Thymus (tissue), 11 donors: ENCODE data around the gene CRLF2. TPM values are rescaled to one million over a fixed set of nuclear protein-coding genes. Genes with fewer than 3 reads are reported as not detected.

Source experiments
- DNase-seq, 9 donors: peaks; one replicate each; pipeline ENCODE4 v3.0.0-alpha.2; 2013; ENCODE audit warnings: low spot score in 9 of 9, low read depth in 6 of 9, missing footprints in 1 of 9
- H3K27ac ChIP-seq, 2 donors: one replicate each; pipeline ENCODE4 v1.5.1; 2013; ENCODE audit warnings: control low read depth in 1 of 2, low read depth in 1 of 2, low read length in 1 of 2, mild to moderate bottlenecking in 1 of 2, moderate library complexity in 1 of 2
- H3K27me3 ChIP-seq, 2 donors: one replicate each; pipeline ENCODE4 v1.5.1; 2013; ENCODE audit warnings: low read length in 1 of 2; ENCODE audit not compliant: control insufficient read depth in 2 of 2, insufficient read depth in 1 of 2
- H3K36me3 ChIP-seq, 2 donors: one replicate each; pipeline ENCODE4 v1.5.1; 2013; ENCODE audit warnings: low read length in 1 of 2, mild to moderate bottlenecking in 1 of 2, moderate library complexity in 1 of 2; ENCODE audit not compliant: control insufficient read depth in 2 of 2, insufficient read depth in 2 of 2
- H3K4me1 ChIP-seq, 2 donors: one replicate each; pipeline ENCODE4 v1.5.1; 2013; ENCODE audit warnings: low read length in 2 of 2; ENCODE audit not compliant: control insufficient read depth in 2 of 2, insufficient read depth in 2 of 2
- H3K4me3 ChIP-seq, 2 donors: one replicate each; pipeline ENCODE4 v1.5.1; 2013; ENCODE audit warnings: low read length in 2 of 2, control low read depth in 1 of 2, mild to moderate bottlenecking in 1 of 2
- H3K9me3 ChIP-seq, 2 donors: one replicate each; pipeline ENCODE4 v1.5.1; 2013; ENCODE audit warnings: low read length in 1 of 2, mild to moderate bottlenecking in 1 of 2; ENCODE audit not compliant: control insufficient read depth in 2 of 2, insufficient read depth in 1 of 2
- WGBS: extraction: QIAGEN DNeasy Blood & Tissue Kit; methylation state at CpG from one replicate; pipeline ENCODE4 v1.1.7; 2013; 5-methylcytosine and 5-hydroxymethylcytosine counted together
- polyA plus RNA-seq: library from polyadenylated mRNA; stranded (reverse); fragments of 200-250 nt; gene quantifications from one replicate; pipeline ENCODE4 v1.2.3, GENCODE V29; 2013
- total RNA-seq: library from RNA; stranded (reverse); fragments of 120-200 nt; gene quantifications from one replicate; pipeline ENCODE4 v1.2.4, GENCODE V29; 2013
- donor health status: healthy.

CRLF2 gene
- total and polyA plus RNA-seq, 2 donors, result 0.28 to 2.0 TPM

DNA sequence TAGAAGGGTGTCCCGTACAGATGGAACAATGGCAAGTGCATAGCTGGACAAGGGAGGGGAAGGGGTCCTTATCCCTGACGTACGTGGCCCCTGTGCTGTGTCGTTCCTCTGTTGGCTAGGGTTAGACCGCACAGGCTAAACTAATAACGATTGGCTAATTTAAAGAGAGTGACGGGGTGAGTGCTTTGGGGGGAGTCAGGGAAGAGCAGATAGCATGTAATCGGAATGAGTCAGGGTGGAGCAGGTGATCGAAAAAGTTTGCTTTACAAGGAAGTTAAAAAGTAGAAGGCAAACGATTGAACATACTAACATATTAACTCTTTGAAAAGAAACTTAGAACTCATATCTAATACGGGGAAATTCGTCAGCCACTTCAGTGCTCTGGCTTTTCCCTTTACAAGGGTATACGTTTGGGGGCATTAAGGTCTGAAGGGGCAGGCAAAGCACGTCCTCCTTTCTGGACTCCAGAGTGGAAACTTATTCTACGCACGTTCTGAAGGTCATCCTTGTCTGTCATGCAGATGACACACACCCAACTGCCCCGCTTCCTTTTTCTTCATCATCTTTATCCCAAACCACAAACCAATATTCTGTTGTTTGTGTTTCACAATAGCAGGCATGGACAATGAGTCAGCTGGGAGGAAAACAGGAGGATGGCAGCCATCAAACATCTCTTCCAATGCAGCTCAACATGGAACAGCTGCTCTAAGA is 10.2 kb upstream of the CRLF2 start:
- H3K9me3 ChIP-seq, result peaks cover 0 to 16% of the 10 kb centered on the region in 2 donors
- peaks cover 0 to 4% of the 10 kb centered on the region in 2 donors for H3K4me1 ChIP-seq
- 97% methylated on average over 17 of the region's 17 CpGs for WGBS
- no peak overlapping the region for H3K4me3 ChIP-seq
- no peak overlapping the region for H3K27ac ChIP-seq
- DNase-seq, result no peak
- H3K27me3 ChIP-seq, result no peaks in the 10 kb centered on the region
- no peaks in the 10 kb centered on the region for H3K36me3 ChIP-seq

DNA sequence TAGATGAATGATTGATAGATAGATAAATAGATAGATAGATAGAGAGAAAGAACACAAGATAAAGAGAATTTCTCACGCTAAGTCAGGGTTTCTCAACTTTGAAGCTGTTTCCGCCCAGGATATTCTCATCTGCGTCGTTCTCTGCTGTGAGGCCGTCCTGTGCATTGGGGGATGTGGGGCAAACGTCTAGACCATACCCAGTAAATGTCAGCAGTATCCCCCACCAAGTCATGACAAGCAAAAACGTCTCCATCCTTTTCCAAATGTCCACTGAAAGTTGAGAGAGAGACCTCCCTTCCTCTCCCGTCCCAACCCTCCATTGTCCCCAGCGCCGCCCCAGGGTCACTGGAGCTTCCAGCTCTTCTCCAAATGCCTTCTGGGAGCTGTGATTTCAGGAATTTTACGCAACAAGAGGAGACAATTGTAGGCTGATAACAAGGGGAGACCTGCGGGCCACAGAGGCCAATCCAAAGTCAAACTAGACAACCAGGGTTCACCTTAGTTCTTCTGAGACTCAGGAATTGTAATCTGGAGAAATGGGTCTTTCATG is 8.9 kb upstream of the CRLF2 start:
- H3K4me3 ChIP-seq, result no peak overlapping the region
- H3K36me3 ChIP-seq, result no peaks in the 10 kb centered on the region
- WGBS, result 97% methylated on average over 12 of the region's 12 CpGs
- DNase-seq, result no peak
- peaks cover 0 to 4% of the 10 kb centered on the region in 2 donors for H3K4me1 ChIP-seq
- peaks cover 0 to 16% of the 10 kb centered on the region in 2 donors for H3K9me3 ChIP-seq
- no peaks in the 10 kb centered on the region for H3K27me3 ChIP-seq
- no peak overlapping the region for H3K27ac ChIP-seq

DNA sequence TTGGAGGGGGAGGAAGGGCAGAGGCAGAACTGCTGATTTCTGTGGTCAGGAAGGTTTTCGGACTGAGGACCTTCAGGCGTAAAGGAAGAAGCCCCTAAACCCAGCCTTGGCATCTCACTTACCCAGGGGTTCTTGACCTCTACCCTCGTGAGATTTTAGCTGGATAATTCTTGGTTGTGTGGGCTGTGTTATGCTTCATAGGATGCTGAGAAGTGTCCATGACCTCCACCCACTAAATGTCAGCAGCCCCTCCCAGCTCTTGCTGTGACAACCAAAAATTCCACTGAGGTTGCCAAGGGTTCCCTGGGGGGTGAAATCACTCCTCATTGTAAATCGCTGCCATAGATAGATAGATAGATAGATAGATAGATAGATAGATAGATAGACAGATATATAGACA is 5.8 kb upstream of the CRLF2 start:
- no peak overlapping the region for H3K4me3 ChIP-seq
- no peak overlapping the region for H3K27ac ChIP-seq
- no peaks in the 10 kb centered on the region for H3K36me3 ChIP-seq
- H3K27me3 ChIP-seq, result no peaks in the 10 kb centered on the region
- peaks cover 0 to 6% of the 10 kb centered on the region in 2 donors for H3K9me3 ChIP-seq
- peaks cover 8 to 16% of the 10 kb centered on the region in 2 donors for H3K4me1 ChIP-seq
- WGBS, result 91% methylated on average over 4 of the region's 4 CpGs
- no peak for DNase-seq

DNA sequence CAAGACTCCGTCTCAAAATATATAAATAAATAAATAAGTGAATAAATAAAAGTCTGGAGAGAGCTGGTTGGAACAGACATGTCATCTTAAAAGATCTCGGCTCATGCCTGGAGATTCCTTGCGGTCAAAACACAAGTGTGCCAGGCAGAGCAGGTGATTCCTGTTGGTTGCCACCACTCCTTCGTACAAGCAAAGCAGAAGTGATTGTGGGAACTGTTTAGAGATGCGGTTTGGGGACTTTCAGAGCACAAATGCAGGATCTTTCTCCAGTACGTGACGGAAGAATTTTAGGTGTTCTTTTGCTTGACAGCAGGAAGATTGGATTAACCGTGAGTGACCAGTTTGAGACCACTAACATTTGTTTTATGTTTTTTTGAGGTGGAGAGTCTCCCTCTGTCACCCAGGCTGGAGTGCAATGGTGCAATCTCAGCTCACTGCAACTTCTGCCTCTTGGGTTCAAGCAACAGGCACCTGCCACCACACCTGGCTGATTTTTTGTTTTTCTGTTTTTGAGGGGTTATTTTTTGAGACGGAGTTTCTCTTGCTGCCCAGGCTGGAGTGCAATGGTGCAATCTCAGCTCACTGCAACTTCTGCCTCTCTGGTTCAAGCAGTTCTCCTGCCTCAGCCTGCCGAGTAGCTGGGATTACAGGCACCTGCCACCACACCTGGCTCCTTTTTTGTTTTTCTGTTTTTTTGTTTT is 2.8 kb upstream of the CRLF2 start:
- Histone ChIP-seq H3K27ac (no peak overlapping the region), H3K4me1 (peaks cover 11 to 19% of the 10 kb centered on the region in 2 donors), H3K9me3 (no peaks in the 10 kb centered on the region), H3K4me3 (no peak overlapping the region), H3K27me3 (no peaks in the 10 kb centered on the region), H3K36me3 (no peaks in the 10 kb centered on the region)
- DNase-seq, result peak in 2 of 9 donors; percentile 21 to 63
- WGBS, result 4% methylated on average over 10 of the region's 10 CpGs

DNA sequence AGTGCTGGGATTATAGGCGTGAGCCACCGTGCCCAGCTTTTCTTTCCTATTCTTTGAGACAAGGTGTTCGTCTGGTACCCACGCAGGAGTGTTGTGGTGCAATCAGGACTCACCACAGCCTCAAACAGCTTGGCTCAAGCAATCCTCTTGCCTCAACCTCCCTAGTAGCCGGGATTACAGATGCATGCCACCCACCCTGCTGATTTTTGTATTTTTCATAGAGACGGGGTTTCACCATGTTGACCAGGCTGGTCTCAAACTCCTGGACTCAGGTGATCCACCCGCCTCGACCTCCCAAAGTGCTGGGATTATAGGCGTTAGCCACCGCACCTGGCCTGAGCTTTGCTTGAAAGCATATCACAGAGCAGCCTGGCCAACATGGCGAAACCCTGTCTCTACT is 1.5 kb upstream of the CRLF2 start:
- Histone ChIP-seq H3K27me3 (no peaks in the 10 kb centered on the region), H3K4me3 (no peak overlapping the region), H3K9me3 (no peaks in the 10 kb centered on the region), H3K36me3 (no peaks in the 10 kb centered on the region), H3K4me1 (peaks cover 11 to 19% of the 10 kb centered on the region in 2 donors), H3K27ac (no peak overlapping the region)
- no peak for DNase-seq
- WGBS, result 92% methylated on average over 11 of the region's 11 CpGs

- H3K4me3 ChIP-seq, result no peak overlapping the region
- WGBS, result 98% methylated on average over 1 of the region's 1 CpG
- no peak overlapping the region for H3K27ac ChIP-seq
- no peak for DNase-seq
- no peaks in the 10 kb centered on the region for H3K9me3 ChIP-seq
- no peaks in the 10 kb centered on the region for H3K27me3 ChIP-seq
- H3K4me1 ChIP-seq, result peaks cover 22 to 27% of the 10 kb centered on the region in 2 donors
- H3K36me3 ChIP-seq, result no peaks in the 10 kb centered on the region
These were observed 1.6 kb downstream of the CRLF2 start for GRCh38 chrX:1210844-1211243.

DNA sequence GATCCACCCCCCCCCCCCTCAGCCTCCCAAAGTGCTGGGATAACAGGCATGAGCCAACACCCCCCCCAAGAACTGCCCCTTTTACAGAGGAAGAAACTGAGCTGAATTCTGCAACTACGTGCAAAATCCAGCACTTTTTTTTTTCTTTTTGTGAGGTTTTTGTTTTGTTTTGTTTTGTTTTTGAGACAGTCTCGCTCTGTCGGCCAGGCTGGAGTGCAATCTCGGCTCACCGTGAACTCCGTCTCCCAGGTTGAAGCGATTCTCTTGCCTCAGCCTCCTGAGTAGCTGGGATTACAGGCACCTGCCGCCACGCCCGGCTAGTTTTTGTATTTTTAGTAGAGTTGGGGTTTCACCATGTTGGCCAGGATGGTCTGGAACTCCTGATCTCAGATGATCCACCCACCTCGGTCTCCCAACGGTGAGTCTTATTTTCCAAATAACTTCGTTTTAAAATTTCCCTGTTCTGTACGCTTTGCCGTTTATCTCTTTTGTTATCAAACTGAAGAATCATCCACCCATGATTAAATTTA is 4.9 kb downstream of the CRLF2 start:
- Histone ChIP-seq H3K9me3 (no peaks in the 10 kb centered on the region), H3K4me1 (peaks cover 13 to 23% of the 10 kb centered on the region in 2 donors), H3K27me3 (no peaks in the 10 kb centered on the region), H3K4me3 (no peak overlapping the region), H3K36me3 (no peaks in the 10 kb centered on the region), H3K27ac (no peak overlapping the region)
- DNase-seq, result no peak
- WGBS, result 92% methylated on average over 15 of the region's 15 CpGs

- H3K4me1 ChIP-seq, result peaks cover 10 to 20% of the 10 kb centered on the region in 2 donors
- WGBS, result 2% methylated on average over 33 of the region's 33 CpGs
- no peaks in the 10 kb centered on the region for H3K27me3 ChIP-seq
- peak overlapping the region; percentile 38 to 42 for H3K4me3 ChIP-seq
- H3K27ac ChIP-seq, result no peak overlapping the region
- H3K36me3 ChIP-seq, result no peaks in the 10 kb centered on the region
- DNase-seq, result peak; percentile 51 to 94 (median 69)
- H3K9me3 ChIP-seq, result no peaks in the 10 kb centered on the region
These were observed 6.5 kb downstream of the CRLF2 start for GRCh38 chrX:1205681-1206611.
